Measurements from ENCODE around the gene CFAP68.
A peak's percentile ranks its signal among the peaks of the same experiment; 100 is the strongest.

The CFAP68 gene

GRCh38 chr11:111926505-111927391 is 47.4 kb downstream of the CFAP68 start (continued):
- TF ChIP-seq ZNF391 (tag by site-specific recombination; IDR thresholded peaks at IDR 0.05; ENCODE audit: borderline replicate concordance, low read depth), result no peak
- TF ChIP-seq, protein P1, sequence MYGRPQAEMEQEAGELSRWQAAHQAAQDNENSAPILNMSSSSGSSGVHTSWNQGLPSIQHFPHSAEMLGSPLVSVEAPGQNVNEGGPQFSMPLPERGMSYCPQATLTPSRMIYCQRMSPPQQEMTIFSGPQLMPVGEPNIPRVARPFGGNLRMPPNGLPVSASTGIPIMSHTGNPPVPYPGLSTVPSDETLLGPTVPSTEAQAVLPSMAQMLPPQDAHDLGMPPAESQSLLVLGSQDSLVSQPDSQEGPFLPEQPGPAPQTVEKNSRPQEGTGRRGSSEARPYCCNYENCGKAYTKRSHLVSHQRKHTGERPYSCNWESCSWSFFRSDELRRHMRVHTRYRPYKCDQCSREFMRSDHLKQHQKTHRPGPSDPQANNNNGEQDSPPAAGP (tag by site-specific recombination; IDR thresholded peaks at IDR 0.05), result no peak
- TF ChIP-seq, protein P2, sequence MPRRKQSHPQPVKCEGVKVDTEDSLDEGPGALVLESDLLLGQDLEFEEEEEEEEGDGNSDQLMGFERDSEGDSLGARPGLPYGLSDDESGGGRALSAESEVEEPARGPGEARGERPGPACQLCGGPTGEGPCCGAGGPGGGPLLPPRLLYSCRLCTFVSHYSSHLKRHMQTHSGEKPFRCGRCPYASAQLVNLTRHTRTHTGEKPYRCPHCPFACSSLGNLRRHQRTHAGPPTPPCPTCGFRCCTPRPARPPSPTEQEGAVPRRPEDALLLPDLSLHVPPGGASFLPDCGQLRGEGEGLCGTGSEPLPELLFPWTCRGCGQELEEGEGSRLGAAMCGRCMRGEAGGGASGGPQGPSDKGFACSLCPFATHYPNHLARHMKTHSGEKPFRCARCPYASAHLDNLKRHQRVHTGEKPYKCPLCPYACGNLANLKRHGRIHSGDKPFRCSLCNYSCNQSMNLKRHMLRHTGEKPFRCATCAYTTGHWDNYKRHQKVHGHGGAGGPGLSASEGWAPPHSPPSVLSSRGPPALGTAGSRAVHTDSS (tag by site-specific recombination; IDR thresholded peaks at IDR 0.05), result no peak
- peak; percentile 85 for TF ChIP-seq SP2 (tag by site-specific recombination; IDR thresholded peaks at IDR 0.05)
- peak; percentile 29; the same call in 1 of the 2 replicates for TF ChIP-seq KLF10 (tag by site-specific recombination; IDR thresholded peaks at IDR 0.05)
- TF ChIP-seq ZNF362 (tag by site-specific recombination; IDR thresholded peaks at IDR 0.05), result no peak
- peak; percentile 63 for TF ChIP-seq KLF1 (tag by site-specific recombination; IDR thresholded peaks at IDR 0.05)
- TF ChIP-seq ZNF654 (tag by site-specific recombination; IDR thresholded peaks at IDR 0.05; ENCODE audit: low read depth), result no peak
- no peak for TF ChIP-seq ZNF530 (tag by site-specific recombination; IDR thresholded peaks at IDR 0.05; ENCODE audit: low read depth)
- no peak for TF ChIP-seq ZNF16 (tag by site-specific recombination; IDR thresholded peaks at IDR 0.05; ENCODE audit: low read depth)
- no peak for TF ChIP-seq SETDB1 (IDR thresholded peaks at IDR 0.05; ENCODE audit: insufficient read length, low read length)
- TF ChIP-seq PATZ1 (tag by site-specific recombination; IDR thresholded peaks at IDR 0.05), result peak; percentile 63
- TF ChIP-seq HOXD13 (CRISPR knock-in tag; IDR thresholded peaks at IDR 0.05; ENCODE audit: borderline replicate concordance), result no peak
- no peak for TF ChIP-seq KLF7 (tag by site-specific recombination; IDR thresholded peaks at IDR 0.05; ENCODE audit: borderline replicate concordance)
- no peak for TF ChIP-seq ZBTB26 (tag by site-specific recombination; optimal IDR thresholded peaks at IDR 0.05)
- no peak for TF ChIP-seq BCL11A (tag by site-specific recombination; IDR thresholded peaks at IDR 0.05; ENCODE audit: low read depth)
- TF ChIP-seq ZNF416 (tag by site-specific recombination; IDR thresholded peaks at IDR 0.05), result no peak
- TF ChIP-seq, protein P3, sequence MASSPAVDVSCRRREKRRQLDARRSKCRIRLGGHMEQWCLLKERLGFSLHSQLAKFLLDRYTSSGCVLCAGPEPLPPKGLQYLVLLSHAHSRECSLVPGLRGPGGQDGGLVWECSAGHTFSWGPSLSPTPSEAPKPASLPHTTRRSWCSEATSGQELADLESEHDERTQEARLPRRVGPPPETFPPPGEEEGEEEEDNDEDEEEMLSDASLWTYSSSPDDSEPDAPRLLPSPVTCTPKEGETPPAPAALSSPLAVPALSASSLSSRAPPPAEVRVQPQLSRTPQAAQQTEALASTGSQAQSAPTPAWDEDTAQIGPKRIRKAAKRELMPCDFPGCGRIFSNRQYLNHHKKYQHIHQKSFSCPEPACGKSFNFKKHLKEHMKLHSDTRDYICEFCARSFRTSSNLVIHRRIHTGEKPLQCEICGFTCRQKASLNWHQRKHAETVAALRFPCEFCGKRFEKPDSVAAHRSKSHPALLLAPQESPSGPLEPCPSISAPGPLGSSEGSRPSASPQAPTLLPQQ (tag by site-specific recombination; IDR thresholded peaks at IDR 0.05), result 0 out of 2 replicates have a peak, but pooled peaks have one; percentile 18
- TF ChIP-seq, protein P4, sequence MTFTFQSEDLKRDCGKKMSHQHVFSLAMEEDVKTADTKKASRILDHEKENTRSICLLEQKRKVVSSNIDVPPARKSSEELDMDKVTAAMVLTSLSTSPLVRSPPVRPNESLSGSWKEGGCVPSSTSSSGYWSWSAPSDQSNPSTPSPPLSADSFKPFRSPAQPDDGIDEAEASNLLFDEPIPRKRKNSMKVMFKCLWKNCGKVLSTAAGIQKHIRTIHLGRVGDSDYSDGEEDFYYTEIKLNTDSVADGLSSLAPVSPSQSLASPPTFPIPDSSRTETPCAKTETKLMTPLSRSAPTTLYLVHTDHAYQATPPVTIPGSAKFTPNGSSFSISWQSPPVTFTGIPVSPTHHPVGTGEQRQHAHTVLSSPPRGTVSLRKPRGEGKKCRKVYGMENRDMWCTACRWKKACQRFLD (tag by site-specific recombination; IDR thresholded peaks at IDR 0.05), result no peak
- no peak for TF ChIP-seq ZNF514 (tag by site-specific recombination; IDR thresholded peaks at IDR 0.05)
- TF ChIP-seq ZNF707 (tag by site-specific recombination; IDR thresholded peaks at IDR 0.05), result no peak
- no peak for TF ChIP-seq ZNF623 (tag by site-specific recombination; IDR thresholded peaks at IDR 0.05)
- no peak for TF ChIP-seq ZNF548 (tag by site-specific recombination; IDR thresholded peaks at IDR 0.05)
- no peak for TF ChIP-seq ZBTB48 (tag by site-specific recombination; IDR thresholded peaks at IDR 0.05)
- TF ChIP-seq MYNN (tag by site-specific recombination; IDR thresholded peaks at IDR 0.05; ENCODE audit: borderline replicate concordance), result no peak
- peak; percentile 67 for TF ChIP-seq KLF8 (tag by site-specific recombination; IDR thresholded peaks at IDR 0.05)
- TF ChIP-seq ZFP69B (tag by site-specific recombination; IDR thresholded peaks at IDR 0.05), result no peak
- no peak for TF ChIP-seq ZNF175 (tag by site-specific recombination; IDR thresholded peaks at IDR 0.05)
- no peak for TF ChIP-seq ZNF248 (tag by site-specific recombination; IDR thresholded peaks at IDR 0.05)
- no peak for TF ChIP-seq ZNF366 (tag by site-specific recombination; conservative IDR thresholded peaks at IDR 0.05)
- TF ChIP-seq ZFHX2 (tag by site-specific recombination; conservative IDR thresholded peaks at IDR 0.05), result peak; percentile 43
